Liver (tissue), 9 donors: ENCODE results near the gene NUDC. TPM values are rescaled to one million over a fixed set of nuclear protein-coding genes. Genes with fewer than 3 reads are reported as not detected.

Source experiments
- DNase-seq: peaks from one replicate; pipeline ENCODE4 v3.0.0-alpha.2; 2017; ENCODE audit warnings: low spot score
- H3K27ac ChIP-seq, 2 donors: one replicate each; pipeline ENCODE4 v1.7.0; 2013; ENCODE audit warnings: inconsistent platforms in 2 of 2, low read length in 2 of 2, control low read depth in 1 of 2, low read depth in 1 of 2, mild to moderate bottlenecking in 1 of 2
- H3K27me3 ChIP-seq, 4 donors: one replicate each; pipeline versions ENCODE4 v1.6.1 to v1.7.0; 2013; ENCODE audit warnings: low read length in 3 of 4, inconsistent platforms in 1 of 4, mild to moderate bottlenecking in 1 of 4, moderate library complexity in 1 of 4; ENCODE audit not compliant: control insufficient read depth in 4 of 4, insufficient read depth in 4 of 4
- H3K36me3 ChIP-seq, 4 donors: one replicate each; pipeline versions ENCODE4 v1.6.1 to v1.7.0; 2013; ENCODE audit warnings: low read length in 3 of 4, mild to moderate bottlenecking in 3 of 4, low read depth in 1 of 4, moderate library complexity in 1 of 4; ENCODE audit not compliant: control insufficient read depth in 4 of 4, insufficient read depth in 3 of 4
- H3K4me1 ChIP-seq, 4 donors: one replicate each; pipeline versions ENCODE4 v1.6.1 to v1.7.0; 2013; ENCODE audit warnings: low read length in 3 of 4, mild to moderate bottlenecking in 3 of 4, moderate library complexity in 1 of 4; ENCODE audit not compliant: control insufficient read depth in 4 of 4, insufficient read depth in 4 of 4
- H3K4me3 ChIP-seq, 3 donors: one replicate each; pipeline versions ENCODE4 v1.6.1 to v1.7.0; 2013; ENCODE audit warnings: low read length in 3 of 3, control low read depth in 1 of 3, low read depth in 1 of 3, mild to moderate bottlenecking in 1 of 3
- H3K9ac ChIP-seq, 2 donors: one replicate each; pipeline ENCODE4 v1.7.0; 2013; ENCODE audit warnings: low read length in 2 of 2, mild to moderate bottlenecking in 2 of 2, moderate library complexity in 2 of 2, control low read depth in 1 of 2, low read depth in 1 of 2
- H3K9me3 ChIP-seq, 4 donors: one replicate each; pipeline versions ENCODE4 v1.6.1 to v1.7.0; 2013; ENCODE audit warnings: low read length in 3 of 4; ENCODE audit not compliant: control insufficient read depth in 4 of 4
- CTCF ChIP-seq: fragments of 150-350 bp; IDR thresholded peaks from 2 replicates; pipeline ENCODE4 v1.5.1; 2017; ENCODE audit warnings: improper control_type of control experiment, low read depth, low read length; ENCODE audit not compliant: missing input control
- EGR1 ChIP-seq, 2 donors: IDR thresholded peaks; 2 replicates each; pipeline ENCODE4 v1.6.1; 2016 to 2018; ENCODE audit warnings: antibody characterized with exemption in 2 of 2, low read depth in 2 of 2
- FOXA1 ChIP-seq: IDR thresholded peaks from 2 replicates; pipeline ENCODE4 v1.6.1; 2016; ENCODE audit warnings: antibody characterized with exemption
- FOXA2 ChIP-seq: IDR thresholded peaks from 2 replicates; pipeline ENCODE4 v1.6.1; 2016; ENCODE audit warnings: antibody characterized with exemption
- GABPA ChIP-seq, 2 donors: IDR thresholded peaks in 1 of 2; conservative IDR thresholded peaks in 1 of 2; 2 replicates each; pipeline ENCODE4 v1.6.1; 2016; ENCODE audit warnings: antibody characterized with exemption in 2 of 2, mild to moderate bottlenecking in 1 of 2, moderate library complexity in 1 of 2
- HNF4A ChIP-seq, 2 donors: conservative IDR thresholded peaks; 2 replicates each; pipeline ENCODE4 v1.6.1; 2016; ENCODE audit warnings: antibody characterized with exemption in 2 of 2, mild to moderate bottlenecking in 2 of 2
- HNF4G ChIP-seq: IDR thresholded peaks from 2 replicates; pipeline ENCODE4 v1.6.1; 2016; ENCODE audit warnings: antibody characterized with exemption
- JUND ChIP-seq, 2 donors: IDR thresholded peaks; 2 replicates each; pipeline ENCODE4 v1.6.1; 2016; ENCODE audit warnings: antibody characterized with exemption in 2 of 2
- MAX ChIP-seq: IDR thresholded peaks from 2 replicates; pipeline ENCODE4 v1.6.1; 2016; ENCODE audit warnings: antibody characterized with exemption
- NR2F2 ChIP-seq: IDR thresholded peaks from 2 replicates; pipeline ENCODE4 v1.6.1; 2016; ENCODE audit warnings: antibody characterized with exemption
- RAD21 ChIP-seq, 2 donors: IDR thresholded peaks; 2 replicates each; pipeline ENCODE4 v1.6.1; 2016; ENCODE audit warnings: antibody characterized with exemption in 2 of 2, mild to moderate bottlenecking in 2 of 2
- REST ChIP-seq: IDR thresholded peaks from 2 replicates; pipeline ENCODE4 v1.6.1; 2016; ENCODE audit warnings: antibody characterized with exemption, mild to moderate bottlenecking
- RXRA ChIP-seq, 2 donors: IDR thresholded peaks; 2 replicates each; pipeline ENCODE4 v1.6.1; 2017 to 2018; ENCODE audit warnings: antibody characterized with exemption in 2 of 2, mild to moderate bottlenecking in 1 of 2
- SP1 ChIP-seq: IDR thresholded peaks from 2 replicates; pipeline ENCODE4 v1.6.1; 2018; ENCODE audit warnings: antibody characterized with exemption, mild to moderate bottlenecking
- TAF1 ChIP-seq: conservative IDR thresholded peaks from 2 replicates; pipeline ENCODE4 v1.6.1; 2016; ENCODE audit warnings: antibody characterized with exemption, mild to moderate bottlenecking
- YY1 ChIP-seq: IDR thresholded peaks from 2 replicates; pipeline ENCODE4 v1.6.1; 2016; ENCODE audit warnings: antibody characterized with exemption, mild to moderate bottlenecking
- ZBTB33 ChIP-seq: IDR thresholded peaks from 2 replicates; pipeline ENCODE4 v1.6.1; 2016; ENCODE audit warnings: antibody characterized with exemption
- WGBS: extraction: QIAGEN DNeasy Blood & Tissue Kit; methylation state at CpG from one replicate; pipeline ENCODE4 v1.1.7; 2013; 5-methylcytosine and 5-hydroxymethylcytosine counted together
- polyA plus RNA-seq, 2 donors: library from polyadenylated mRNA; stranded (reverse) in 1 of 2; unstranded in 1 of 2; fragments of 200-250 nt in 1 of 2; fragments of >200 nt in 1 of 2; fragmentation: Nextera tagmentation in 1 of 2; extraction: Ambion mirVana in 1 of 2; gene quantifications; one replicate each; pipeline versions ENCODE4 v1.2.1 to v1.2.3, GENCODE V29; 2013 to 2015
- total RNA-seq, 2 donors: library from RNA; depleted of rRNA; stranded (reverse); fragments of >200 nt; gene quantifications; one replicate each; pipeline ENCODE4 v1.2.3, GENCODE V29; 2014
- TF ChIP-seq, protein P1 (sequence below): IDR thresholded peaks from 2 replicates; pipeline ENCODE4 v1.6.1; 2016; ENCODE audit warnings: antibody characterized with exemption
- donor health status: healthy.
- donor health status: healthy.
- donor health status: healthy.
- donor health status: healthy.
- donor health status: healthy.

The NUDC gene
- total and polyA plus RNA-seq, 4 donors, result 18.2 to 50.7 (median 36.2) TPM

DNA sequence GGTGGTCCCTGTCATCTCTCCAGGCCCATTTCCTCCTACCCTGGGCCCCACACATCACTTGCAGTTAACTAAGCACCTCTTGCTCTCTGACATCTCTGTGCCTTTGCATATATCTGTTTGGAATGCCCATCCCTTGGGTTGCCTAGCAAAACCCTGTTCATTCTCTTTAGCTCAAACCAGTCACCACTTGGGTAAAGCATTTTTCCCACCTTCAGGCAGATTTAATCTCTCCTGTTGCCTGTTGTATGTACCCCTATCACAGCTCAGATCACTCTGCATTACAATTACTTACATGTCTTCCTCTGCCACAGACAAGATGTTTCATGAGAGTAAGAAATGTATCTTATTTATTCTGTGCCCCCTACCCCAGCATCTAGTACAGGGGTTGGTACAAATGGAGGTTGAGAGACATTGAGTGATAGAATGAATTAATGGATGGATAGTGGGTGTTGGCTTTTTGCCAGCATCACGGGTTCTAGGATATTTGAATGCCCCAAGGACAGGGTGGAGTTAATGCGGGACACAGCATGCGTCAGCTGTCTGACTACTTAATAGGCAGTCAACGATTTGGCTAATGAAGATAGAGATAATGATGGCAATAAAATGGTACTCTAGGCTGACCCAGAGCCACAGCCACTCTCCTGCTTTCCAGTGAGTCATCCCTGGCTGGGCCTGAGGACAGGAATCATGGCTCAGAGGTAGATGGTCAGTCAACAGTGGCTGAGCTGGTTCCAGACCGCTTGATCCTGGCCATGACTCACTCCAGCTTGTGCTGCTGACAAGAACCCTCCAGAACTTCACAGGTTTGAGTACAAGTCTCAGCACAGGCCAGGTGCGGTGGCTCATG lies 14.2 kb upstream of the NUDC start:
- TF ChIP-seq FOXA1 (no peak), REST (no peak), TAF1 (no peak), ZBTB33 (peak; percentile 34), JUND (IDR thresholded peaks at IDR 0.05) (peak in 1 of 2 donors; percentile 84), CTCF (no peak), RXRA (IDR thresholded peaks at IDR 0.05) (peak in 1 of 2 donors; percentile 38), HNF4A (conservative IDR thresholded peaks at IDR 0.05) (peak in 1 of 2 donors; percentile 42), GABPA (IDR thresholded peaks at IDR 0.05 in 1 of 2, conservative IDR thresholded peaks at IDR 0.05 in 1 of 2) (no peak), HNF4G (no peak), RAD21 (IDR thresholded peaks at IDR 0.05) (no peak), MAX (no peak), NR2F2 (no peak), YY1 (no peak), EGR1 (IDR thresholded peaks at IDR 0.05; ENCODE audit: low read depth in 2 of 2) (no peak), FOXA2 (no peak), SP1 (no peak)
- TF ChIP-seq, protein P1, sequence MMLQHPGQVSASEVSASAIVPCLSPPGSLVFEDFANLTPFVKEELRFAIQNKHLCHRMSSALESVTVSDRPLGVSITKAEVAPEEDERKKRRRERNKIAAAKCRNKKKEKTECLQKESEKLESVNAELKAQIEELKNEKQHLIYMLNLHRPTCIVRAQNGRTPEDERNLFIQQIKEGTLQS, result no peak
- no peak for DNase-seq
- H3K36me3 ChIP-seq, result peaks cover 0 to 6% (median under 1%) of the 10 kb centered on the region in 4 donors
- peaks cover 3 to 30% (median 16%) of the 10 kb centered on the region in 4 donors for H3K4me1 ChIP-seq
- WGBS, result 62% methylated on average over 6 of the region's 6 CpGs
- no peaks in the 10 kb centered on the region for H3K9me3 ChIP-seq
- no peak overlapping the region for H3K4me3 ChIP-seq
- H3K27me3 ChIP-seq, result no peaks in the 10 kb centered on the region
- H3K27ac ChIP-seq, result peak overlapping the region; percentile 47 to 52
- H3K9ac ChIP-seq, result no peak overlapping the region
